Measurements from ENCODE around the gene STX8.

DNA sequence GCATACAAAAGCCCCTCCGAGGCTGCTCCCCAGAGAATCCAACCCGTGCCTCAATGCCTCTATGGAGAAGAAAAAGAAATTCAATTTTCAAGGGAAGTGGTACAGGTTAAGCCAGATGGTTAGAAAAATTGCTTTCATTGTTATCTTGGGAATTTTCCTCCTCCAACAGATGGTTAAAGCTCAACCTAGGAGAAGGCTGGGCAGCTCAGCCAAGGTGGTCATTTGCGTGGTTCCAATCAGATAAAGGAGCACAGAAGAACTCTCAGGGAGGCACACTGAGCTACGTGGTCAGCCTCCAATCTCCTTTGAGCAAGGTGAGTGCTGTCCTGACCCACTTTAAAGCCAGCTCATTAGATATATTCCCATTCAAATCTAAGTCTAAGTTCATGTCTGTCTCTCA, 106.7 kb downstream of the STX8 start:
- TF ChIP-seq POLR2A (IDR thresholded peaks at IDR 0.05; ENCODE audit: low read depth, low read length) = no peak
- TF ChIP-seq POLR2AphosphoS5 (IDR thresholded peaks at IDR 0.05; ENCODE audit: low read depth, low read length) = no peak
- TF ChIP-seq TAF1 (IDR thresholded peaks at IDR 0.05; ENCODE audit: borderline replicate concordance, low read depth, low read length) = no peak

Data from GM12892 (cell line).